Sigmoid colon (tissue), 7 donors: ENCODE results near the gene SOX13. TPM values are rescaled to one million over a fixed set of nuclear protein-coding genes. Genes with fewer than 3 reads are reported as not detected.

Experiments used
- DNase-seq: peaks from one replicate; pipeline ENCODE4 v3.0.0-alpha.2; 2019
- H3K27ac ChIP-seq, 4 donors: fragments of 200-600 bp; sonication (generic); one replicate each; pipeline ENCODE4 v1.5.1; 2016 to 2019; ENCODE audit warnings: mild to moderate bottlenecking in 1 of 4
- H3K27me3 ChIP-seq, 3 donors: fragments of 200-600 bp; sonication (generic); one replicate each; pipeline ENCODE4 v1.5.1; 2019; ENCODE audit warnings: mild to moderate bottlenecking in 1 of 3
- H3K36me3 ChIP-seq, 4 donors: fragments of 200-600 bp; sonication (generic); one replicate each; pipeline ENCODE4 v1.5.1; 2016 to 2019
- H3K4me1 ChIP-seq, 4 donors: fragments of 200-600 bp; sonication (generic); one replicate each; pipeline ENCODE4 v1.5.1; 2017 to 2019
- H3K4me3 ChIP-seq, 4 donors: fragments of 200-600 bp; sonication (generic); one replicate each; pipeline ENCODE4 v1.5.1; 2017 to 2019; ENCODE audit warnings: mild to moderate bottlenecking in 2 of 4, moderate library complexity in 1 of 4
- H3K9me3 ChIP-seq, 4 donors: fragments of 200-600 bp in 3 of 4; sonication (generic) in 3 of 4; one replicate each; pipeline versions ENCODE4 v1.5.1 to v1.6.1; 2013 to 2019
- CTCF ChIP-seq, 4 experiments: fragments of 450-650 bp in 3 of 4; fragments of 200-600 bp in 1 of 4; IDR thresholded peaks; one replicate each; pipeline ENCODE4 v1.5.1; 2016 to 2019; ENCODE audit warnings: antibody characterized with exemption in 4 of 4, mild to moderate bottlenecking in 3 of 4, moderate library complexity in 2 of 4
- EP300 ChIP-seq, 4 donors: sonication (generic); formaldehyde crosslinking; IDR thresholded peaks; one replicate each; pipeline ENCODE4 v1.6.1; 2017; ENCODE audit warnings: antibody characterized with exemption in 4 of 4
- POLR2A ChIP-seq, 2 donors: fragments of 450-650 bp; IDR thresholded peaks; one replicate each; pipeline ENCODE4 v1.6.1; 2016; ENCODE audit warnings: antibody characterized with exemption in 2 of 2, mild to moderate bottlenecking in 2 of 2, moderate library complexity in 2 of 2
- POLR2AphosphoS5 ChIP-seq, 4 donors: sonication (generic); formaldehyde crosslinking; IDR thresholded peaks; one replicate each; pipeline ENCODE4 v1.6.1; 2017; ENCODE audit warnings: antibody characterized with exemption in 4 of 4
- WGBS, 2 donors: extraction: QIAGEN DNeasy Blood & Tissue Kit; methylation state at CpG; one replicate each; pipeline ENCODE4 v1.1.7; 2013; 5-methylcytosine and 5-hydroxymethylcytosine counted together
- intact Hi-C: fragments of 100-400 bp; cut with DNase I; formaldehyde crosslinking; loops from one replicate; pipeline ENCODE4 v1.15.1; 2023
- polyA plus RNA-seq, 3 donors: library from polyadenylated mRNA; stranded (reverse); fragments of 200-250 nt; gene quantifications; one replicate each; pipeline ENCODE4 v1.2.3, GENCODE V29; 2013
- total RNA-seq, 4 donors: library from RNA; depleted of rRNA; stranded (reverse); fragments of >200 nt; gene quantifications; one replicate each; pipeline ENCODE4 v1.1.0, GENCODE V29; 2016
- donor health status: healthy with polysubstance abuse.
- donor health status: Bipolar disorder and iron deficiency.
- donor health status: healthy.

The SOX13 gene
- total and polyA plus RNA-seq, 7 donors: 9.6 to 58.4 (median 28.5) TPM

GRCh38 chr1:204081791-204082513, 9.0 kb downstream of the SOX13 start:
- Histone ChIP-seq H3K27me3 (no peaks in the 10 kb centered on the region), H3K9me3 (no peaks in the 10 kb centered on the region), H3K36me3 (no peaks in the 10 kb centered on the region), H3K4me3 (no peak overlapping the region), H3K27ac (peak overlapping the region; percentile 57 to 98 (median 96)), H3K4me1 (peaks cover 0 to 95% (median 89%) of the 10 kb centered on the region in 4 donors)
- 63 to 76% methylated on average over 8 of the region's 8 CpGs for WGBS, 2 donors
- intact Hi-C loops: loop anchor here (10.0 kb wide), 1 partner anchor 287 kb away; the partner anchor contains the start of genes ZBED6 and ZC3H11A
- DNase-seq: peak; percentile 30
- no peak for TF ChIP-seq EP300 (IDR thresholded peaks at IDR 0.05)
- no peak for TF ChIP-seq CTCF (IDR thresholded peaks at IDR 0.05)
- TF ChIP-seq POLR2A (IDR thresholded peaks at IDR 0.05): no peak
- no peak for TF ChIP-seq POLR2AphosphoS5 (IDR thresholded peaks at IDR 0.05)

GRCh38 chr1:204083491-204083890, 10.6 kb downstream of the SOX13 start:
- Histone ChIP-seq H3K27ac (peak overlapping the region; percentile 46 to 98 (median 96)), H3K27me3 (no peaks in the 10 kb centered on the region), H3K9me3 (no peaks in the 10 kb centered on the region), H3K36me3 (no peaks in the 10 kb centered on the region), H3K4me3 (no peak overlapping the region), H3K4me1 (peaks cover 0 to 99% (median 94%) of the 10 kb centered on the region in 4 donors)
- WGBS, 2 donors: 86 to 90% methylated on average over 7 of the region's 7 CpGs
- TF ChIP-seq POLR2AphosphoS5 (IDR thresholded peaks at IDR 0.05) (no peak), POLR2A (IDR thresholded peaks at IDR 0.05) (no peak), CTCF (IDR thresholded peaks at IDR 0.05) (no peak), EP300 (IDR thresholded peaks at IDR 0.05) (no peak)
- peak; percentile 58 for DNase-seq
- intact Hi-C loops: loop anchor here (10.0 kb wide), 1 partner anchor 289 kb away; the partner anchor contains the start of genes ZBED6 and ZC3H11A

GRCh38 chr1:204084247-204084772, 11.4 kb downstream of the SOX13 start:
- H3K36me3 ChIP-seq: no peaks in the 10 kb centered on the region
- DNase-seq: peak; percentile 78
- intact Hi-C loops: loop anchor here (10.0 kb wide), 1 partner anchor 290 kb away; the partner anchor contains the start of genes ZBED6 and ZC3H11A
- H3K4me3 ChIP-seq: no peak overlapping the region
- TF ChIP-seq CTCF (IDR thresholded peaks at IDR 0.05) (no peak), EP300 (IDR thresholded peaks at IDR 0.05) (no peak), POLR2AphosphoS5 (IDR thresholded peaks at IDR 0.05) (peak in 1 of 4 donors; percentile 46), POLR2A (IDR thresholded peaks at IDR 0.05) (no peak)
- peaks cover 0 to 97% (median 92%) of the 10 kb centered on the region in 4 donors for H3K4me1 ChIP-seq
- H3K27me3 ChIP-seq: no peaks in the 10 kb centered on the region
- peak overlapping the region; percentile 46 to 98 (median 96) for H3K27ac ChIP-seq
- H3K9me3 ChIP-seq: no peaks in the 10 kb centered on the region
- 8 to 61% methylated on average over 4 of the region's 4 CpGs for WGBS, 2 donors

DNA sequence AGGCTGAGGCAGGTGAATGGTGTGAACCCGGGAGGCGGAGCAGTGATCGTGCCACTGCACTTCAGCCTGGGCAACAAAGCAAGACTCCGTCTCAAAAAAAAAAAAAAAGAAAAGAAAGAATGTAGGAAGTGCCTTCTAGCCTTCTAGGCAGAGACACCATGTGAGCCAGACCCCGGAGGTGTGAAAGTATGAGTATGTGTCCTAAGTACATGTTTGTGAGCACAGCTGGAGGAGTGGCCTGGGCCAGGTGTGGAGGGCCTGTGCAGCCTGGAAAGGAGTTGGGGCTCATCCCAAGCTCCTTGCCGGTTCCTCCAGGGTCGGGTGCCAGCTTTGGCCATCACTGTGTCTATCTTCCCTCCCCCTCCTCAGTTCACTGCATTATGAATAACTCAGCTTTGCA, 13.0 kb downstream of the SOX13 start:
- no peaks in the 10 kb centered on the region for H3K27me3 ChIP-seq
- no peak for DNase-seq
- 37 to 84% methylated on average over 7 of the region's 7 CpGs for WGBS, 2 donors
- H3K9me3 ChIP-seq: no peaks in the 10 kb centered on the region
- H3K27ac ChIP-seq: peak overlapping the region; percentile 81 to 98 (median 96)
- intact Hi-C loops: loop anchor here (10.0 kb wide), 1 partner anchor 291 kb away; the partner anchor contains the start of genes ZBED6 and ZC3H11A
- H3K36me3 ChIP-seq: no peaks in the 10 kb centered on the region
- peaks cover 0 to 97% (median 93%) of the 10 kb centered on the region in 4 donors for H3K4me1 ChIP-seq
- no peak for TF ChIP-seq CTCF (IDR thresholded peaks at IDR 0.05)
- TF ChIP-seq EP300 (IDR thresholded peaks at IDR 0.05): no peak
- no peak for TF ChIP-seq POLR2AphosphoS5 (IDR thresholded peaks at IDR 0.05)
- TF ChIP-seq POLR2A (IDR thresholded peaks at IDR 0.05): no peak
- H3K4me3 ChIP-seq: no peak overlapping the region
